AG09319 (cell line): Measurements from ENCODE around the gene MSGN1.

Source experiments
- DNase-seq: peaks from one replicate; pipeline ENCODE4 v3.0.0-alpha.2; 2010; ENCODE audit warnings: low read depth; ENCODE audit errors: extremely low read depth
- TF ChIP-seq, protein P1 (sequence below): IDR thresholded peaks from 2 replicates; pipeline ENCODE4 v1.5.1; 2011; ENCODE audit warnings: low read depth, mild to moderate bottlenecking, inconsistent platforms, low read length, moderate library complexity

Gene MSGN1

DNA sequence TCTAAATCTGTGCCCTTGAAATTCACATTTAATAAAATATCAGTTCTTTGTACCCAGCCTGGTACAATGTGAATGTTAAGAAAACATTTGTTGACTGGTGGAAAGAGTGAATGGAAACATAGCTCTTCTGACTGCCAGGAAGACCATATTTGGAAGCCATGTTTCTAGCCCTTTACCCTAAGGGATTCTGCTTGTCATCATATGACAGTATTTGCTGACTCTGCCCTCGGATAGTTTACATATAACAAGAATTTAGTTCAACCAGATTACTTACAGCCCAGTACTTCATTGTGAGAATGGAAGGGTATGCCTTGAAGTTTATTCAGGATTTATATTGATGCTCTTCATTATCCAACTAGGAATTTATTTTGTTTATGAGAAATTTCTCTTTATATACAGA is 48.4 kb downstream of the MSGN1 start:
- TF ChIP-seq, protein P1, sequence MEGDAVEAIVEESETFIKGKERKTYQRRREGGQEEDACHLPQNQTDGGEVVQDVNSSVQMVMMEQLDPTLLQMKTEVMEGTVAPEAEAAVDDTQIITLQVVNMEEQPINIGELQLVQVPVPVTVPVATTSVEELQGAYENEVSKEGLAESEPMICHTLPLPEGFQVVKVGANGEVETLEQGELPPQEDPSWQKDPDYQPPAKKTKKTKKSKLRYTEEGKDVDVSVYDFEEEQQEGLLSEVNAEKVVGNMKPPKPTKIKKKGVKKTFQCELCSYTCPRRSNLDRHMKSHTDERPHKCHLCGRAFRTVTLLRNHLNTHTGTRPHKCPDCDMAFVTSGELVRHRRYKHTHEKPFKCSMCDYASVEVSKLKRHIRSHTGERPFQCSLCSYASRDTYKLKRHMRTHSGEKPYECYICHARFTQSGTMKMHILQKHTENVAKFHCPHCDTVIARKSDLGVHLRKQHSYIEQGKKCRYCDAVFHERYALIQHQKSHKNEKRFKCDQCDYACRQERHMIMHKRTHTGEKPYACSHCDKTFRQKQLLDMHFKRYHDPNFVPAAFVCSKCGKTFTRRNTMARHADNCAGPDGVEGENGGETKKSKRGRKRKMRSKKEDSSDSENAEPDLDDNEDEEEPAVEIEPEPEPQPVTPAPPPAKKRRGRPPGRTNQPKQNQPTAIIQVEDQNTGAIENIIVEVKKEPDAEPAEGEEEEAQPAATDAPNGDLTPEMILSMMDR = no peak
- no peak for DNase-seq

DNA sequence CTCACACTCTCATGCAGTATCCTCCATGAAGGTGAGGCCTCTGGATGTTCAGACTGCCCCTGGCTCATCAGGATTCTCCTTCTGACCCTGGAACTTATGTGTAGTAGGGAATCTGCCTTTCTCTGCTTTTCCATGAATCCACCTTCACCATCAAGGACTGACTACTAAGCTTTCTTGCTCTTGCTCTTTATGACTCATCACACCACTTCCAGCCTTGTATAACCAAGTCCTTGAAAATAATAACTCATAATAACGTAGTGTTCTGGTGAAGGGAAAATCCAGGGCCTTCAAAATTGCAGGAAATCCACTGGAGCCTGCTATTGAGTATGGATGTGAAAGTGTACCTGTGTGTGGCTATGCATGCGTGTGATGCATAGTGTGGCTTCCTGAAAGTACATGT is 50.9 kb downstream of the MSGN1 start:
- no peak for DNase-seq

More for the DNA sequence above, 50.9 kb downstream of the MSGN1 start:
- TF ChIP-seq, protein P1 = no peak
